ENCODE data around the gene TOMM6.

The TOMM6 gene

GRCh38 chr6:41787219-41787917, at the start of gene TOMM6:
TSS of gene TOMM6 (plus strand) at chr6:41787694. CDS start at chr6:41787698, 4 bp downstream.
- peak; percentile 67 to 96 (median 90) for DNase-seq

GRCh38 chr6:41739041-41739440, 48.5 kb upstream of the TOMM6 start:
- DNase-seq = no peak

- DNase-seq = no peak
Observed at GRCh38 chr6:41740366-41741162, 46.9 kb upstream of the TOMM6 start.

- no peak for DNase-seq
Observed at GRCh38 chr6:41741625-41742490, 45.6 kb upstream of the TOMM6 start.

GRCh38 chr6:41743406-41744235, 43.9 kb upstream of the TOMM6 start:
- DNase-seq = no peak

GRCh38 chr6:41744236-41744787, 43.2 kb upstream of the TOMM6 start:
- DNase-seq = no peak

GRCh38 chr6:41746107-41746506, 41.4 kb upstream of the TOMM6 start:
- no peak for DNase-seq

- no peak for DNase-seq
Observed at GRCh38 chr6:41747256-41748101, 40.0 kb upstream of the TOMM6 start, which contains the start of gene PGC. TSS of gene PGC (minus strand) at chr6:41747397. CDS start at chr6:41747334, 63 bp downstream.

GRCh38 chr6:41748102-41748477, 39.4 kb upstream of the TOMM6 start:
- no peak for DNase-seq

- no peak for DNase-seq
Observed at GRCh38 chr6:41748542-41748941, 39.0 kb upstream of the TOMM6 start.

GRCh38 chr6:41750374-41750773, 37.1 kb upstream of the TOMM6 start:
- DNase-seq = no peak

GRCh38 chr6:41755895-41756294, 31.6 kb upstream of the TOMM6 start:
- no peak for DNase-seq

GRCh38 chr6:41756354-41756753, 31.1 kb upstream of the TOMM6 start:
- no peak for DNase-seq

GRCh38 chr6:41757271-41757670, 30.2 kb upstream of the TOMM6 start:
- no peak for DNase-seq

GRCh38 chr6:41757931-41758640, 29.4 kb upstream of the TOMM6 start:
- no peak for DNase-seq

- no peak for DNase-seq
Observed at GRCh38 chr6:41758641-41759035, 28.9 kb upstream of the TOMM6 start.

GRCh38 chr6:41759106-41759904, 28.2 kb upstream of the TOMM6 start:
- no peak for DNase-seq
